HL-60/S4 treated with phorbol 12-myristate 13-acetate at 8.2 ng/mL for 4 days and 3 days (cell line): ENCODE data around the gene KIAA1671.

ENCODE experiments used
- in situ Hi-C: fragments of 300-500 bp; cut with MboI; formaldehyde crosslinking; loops from 2 replicates; pipeline ENCODE4 v1.15.0; 2022; ENCODE audit warnings: low sequenced_read_pairs

Gene KIAA1671

DNA sequence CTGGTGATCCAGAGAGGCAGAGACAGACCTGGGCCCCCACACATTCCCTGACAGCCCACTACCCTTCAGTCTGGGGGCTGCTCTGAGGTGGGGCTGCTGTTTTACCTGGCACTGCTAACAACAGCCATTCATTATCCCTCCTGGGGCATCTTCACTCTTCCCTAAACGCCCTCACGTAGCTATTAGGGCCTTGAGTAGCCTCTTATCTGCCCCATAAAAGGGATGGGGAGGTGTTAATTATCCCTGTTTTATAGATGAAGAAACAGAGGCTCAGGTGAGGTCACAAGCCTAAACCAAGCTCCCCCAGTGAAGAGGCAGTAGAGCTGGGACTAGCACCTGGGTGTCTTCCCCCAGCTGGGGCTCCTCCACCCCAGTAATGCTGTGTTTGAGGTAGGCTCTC is 79.5 kb downstream of the KIAA1671 start:
- in situ Hi-C loops = no loop called here

DNA sequence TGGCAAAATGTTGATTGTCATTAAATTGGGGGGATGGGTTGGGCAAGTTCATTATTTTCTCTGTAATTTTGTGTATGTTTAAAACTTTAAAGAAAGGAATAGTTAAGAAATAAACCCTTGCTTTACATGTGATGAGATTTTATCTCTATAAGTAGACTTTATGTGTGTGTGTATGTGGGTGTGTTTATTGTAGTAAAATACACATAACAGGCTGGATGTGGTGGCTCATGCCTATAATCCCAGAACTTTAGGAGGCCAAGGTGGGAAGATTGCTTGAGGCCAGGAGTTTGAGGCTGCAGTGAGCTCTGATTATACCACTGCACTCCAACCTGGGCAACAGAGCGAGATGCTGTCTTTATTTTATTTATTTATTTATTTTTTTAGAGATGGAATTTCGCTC is 83.2 kb downstream of the KIAA1671 start:
- in situ Hi-C loops = no loop called here

DNA sequence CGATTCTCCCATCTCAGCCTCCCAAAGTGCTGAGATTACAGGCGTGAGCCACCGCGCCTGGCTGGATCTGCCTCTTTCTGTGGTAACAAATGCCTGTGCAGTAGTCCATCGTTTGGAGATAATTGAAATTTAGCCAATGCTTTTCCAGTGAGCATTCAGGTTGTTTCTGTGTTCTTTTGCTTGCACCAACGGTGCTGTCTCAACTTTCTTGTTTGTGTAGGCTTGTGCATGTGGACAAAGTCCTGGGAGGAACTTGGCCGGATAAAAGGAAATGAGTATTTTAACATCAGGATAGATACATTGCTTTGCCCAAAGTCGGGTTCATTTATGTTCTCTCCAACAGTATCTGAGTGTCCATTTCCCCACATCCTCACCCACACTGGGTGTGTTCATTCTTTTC is 85.7 kb downstream of the KIAA1671 start:
- in situ Hi-C loops = no loop called here

DNA sequence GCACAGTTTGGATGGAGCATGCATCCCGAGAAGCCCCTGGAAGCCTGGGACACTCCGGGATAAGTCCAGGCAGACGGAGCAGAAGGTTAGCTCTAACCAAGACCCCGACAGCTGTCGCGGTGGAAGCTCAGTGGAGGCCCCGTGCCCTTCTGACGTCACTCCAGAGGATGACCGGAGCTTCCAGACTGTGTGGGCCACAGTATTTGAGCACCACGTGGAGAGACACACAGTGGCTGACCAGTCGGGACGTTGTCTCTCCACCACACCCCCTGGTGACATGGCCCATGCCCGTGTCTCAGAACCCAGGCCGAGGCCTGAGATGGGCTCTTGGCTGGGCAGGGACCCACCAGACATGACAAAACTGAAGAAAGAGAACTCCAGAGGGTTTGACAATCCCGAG is 86.3 kb downstream of the KIAA1671 start:
- in situ Hi-C loops = no loop called here

DNA sequence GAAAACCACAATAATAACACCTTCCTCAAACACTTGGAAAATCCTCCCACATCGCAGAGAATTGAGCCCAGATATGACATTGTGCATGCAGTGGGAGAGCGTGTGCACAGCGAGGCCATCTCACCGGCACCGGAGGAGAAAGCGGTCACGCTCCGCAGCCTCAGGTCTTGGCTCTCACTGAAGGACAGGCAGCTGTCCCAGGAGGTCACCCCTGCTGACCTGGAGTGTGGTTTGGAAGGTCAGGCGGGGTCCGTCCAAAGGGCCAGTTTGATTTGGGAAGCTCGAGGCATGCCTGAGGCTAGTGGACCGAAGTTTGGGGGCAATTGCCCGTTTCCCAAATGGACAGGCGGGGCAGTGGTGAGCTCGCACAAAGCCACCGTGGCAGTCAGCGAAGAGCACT is 86.7 kb downstream of the KIAA1671 start:
- in situ Hi-C loops = no loop called here

DNA sequence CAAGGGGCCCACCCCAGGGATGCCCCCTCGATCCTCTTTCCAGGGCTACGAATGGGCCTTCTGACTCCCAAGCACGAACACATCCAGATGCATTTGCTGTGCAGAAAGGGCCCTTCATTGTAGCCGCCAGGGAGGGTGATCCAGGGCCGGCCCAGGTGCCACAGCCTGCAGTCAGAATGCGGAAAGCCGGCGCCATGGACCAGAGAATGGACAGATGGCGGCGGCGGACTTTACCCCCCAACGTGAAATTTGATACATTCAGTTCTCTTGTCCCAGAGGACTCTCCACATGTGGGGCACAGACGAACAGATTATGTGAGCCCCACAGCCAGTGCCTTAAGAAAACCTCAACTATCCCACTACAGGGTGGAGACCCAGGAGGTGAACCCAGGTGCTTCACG is 87.2 kb downstream of the KIAA1671 start:
- in situ Hi-C loops = loop anchor here (5.0 kb wide), 1 partner anchor 92 kb away; the partner anchor contains the start of gene LHFPL7

DNA sequence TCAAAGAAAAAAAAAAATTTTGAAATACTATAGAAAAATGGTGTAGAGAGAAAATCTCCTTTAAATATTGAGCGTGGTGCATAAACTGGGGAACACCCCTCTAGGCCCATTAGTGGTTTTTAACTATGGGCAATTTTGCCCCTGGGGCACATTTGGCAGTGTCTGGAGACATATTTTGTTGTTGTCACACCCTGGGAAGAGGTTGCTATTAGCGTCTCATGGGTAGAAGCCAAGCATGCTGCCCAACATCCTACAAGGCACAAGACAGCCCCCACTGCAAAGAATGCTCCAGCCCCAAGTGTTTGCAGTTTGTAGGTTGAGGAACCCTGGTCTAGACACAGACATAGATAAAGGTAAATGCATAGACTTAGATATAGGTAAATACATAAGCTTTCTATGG is 92.6 kb downstream of the KIAA1671 start:
- in situ Hi-C loops = no loop called here

DNA sequence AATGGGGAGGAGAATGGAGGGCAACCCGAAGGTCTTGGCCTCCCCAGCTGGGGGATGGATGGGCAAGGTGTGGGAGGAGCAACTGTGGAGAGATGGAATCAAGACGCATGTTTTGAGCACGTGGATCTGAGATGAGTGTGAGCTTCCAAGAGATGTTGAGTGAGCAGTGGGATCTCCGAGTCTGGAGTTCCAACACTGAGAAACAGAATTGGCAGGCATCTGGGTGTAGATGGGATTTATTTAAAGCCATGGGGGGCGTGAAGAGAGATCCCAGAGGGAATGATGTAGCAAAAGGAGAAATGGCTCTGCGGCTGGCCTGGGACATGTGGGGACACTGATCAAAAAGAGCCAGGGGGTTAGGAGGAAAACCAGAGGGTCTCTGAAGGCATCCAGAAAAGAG is 95.6 kb downstream of the KIAA1671 start:
- in situ Hi-C loops = no loop called here

DNA sequence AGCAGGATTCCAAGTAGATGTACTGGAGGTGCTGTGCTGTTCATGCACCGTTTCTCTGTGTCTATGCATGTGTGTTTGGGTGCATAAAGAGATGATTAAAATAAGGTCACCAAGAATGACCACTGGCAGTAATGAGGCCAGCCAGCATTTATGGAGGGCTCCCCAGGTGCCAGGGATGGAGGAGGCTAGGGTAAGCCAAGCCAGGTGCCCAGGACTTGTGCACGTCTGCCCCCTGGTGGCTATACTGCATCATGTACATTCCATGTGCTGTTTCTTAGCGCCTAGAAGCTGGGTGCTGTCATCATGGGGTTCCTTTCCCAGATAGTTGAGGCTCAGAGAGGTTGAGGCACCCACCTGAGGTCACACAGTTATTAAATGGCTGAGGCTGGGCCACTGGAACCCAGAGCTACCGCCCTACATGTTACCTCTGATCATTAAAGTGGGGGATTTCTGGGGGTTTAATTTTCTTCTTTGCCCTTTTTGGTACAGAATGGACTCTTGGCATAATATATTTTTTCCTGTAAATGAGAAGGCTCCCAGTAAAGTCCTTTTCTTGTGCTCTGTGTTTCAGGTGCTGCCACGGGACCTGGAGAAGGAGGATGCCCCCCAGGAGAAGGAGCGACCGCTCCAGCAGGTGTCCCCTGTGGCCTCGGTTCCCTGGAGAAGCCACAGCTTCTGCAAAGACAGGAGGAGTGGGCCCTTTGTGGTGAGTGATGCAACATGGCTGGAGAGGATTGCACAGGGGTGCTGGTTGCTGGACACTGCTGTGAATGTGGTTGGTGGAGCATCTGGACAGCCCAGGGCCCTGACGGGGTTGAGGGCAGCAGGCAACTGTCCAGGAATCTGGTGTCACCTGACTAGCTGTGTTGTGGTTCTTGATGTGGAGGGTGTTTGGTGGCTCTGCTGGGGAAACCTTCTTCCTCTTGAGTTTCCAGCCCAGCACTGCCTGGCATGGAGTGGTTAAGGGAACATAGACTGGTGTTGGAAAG is 96.4 kb downstream of the KIAA1671 start:
- in situ Hi-C loops = no loop called here

DNA sequence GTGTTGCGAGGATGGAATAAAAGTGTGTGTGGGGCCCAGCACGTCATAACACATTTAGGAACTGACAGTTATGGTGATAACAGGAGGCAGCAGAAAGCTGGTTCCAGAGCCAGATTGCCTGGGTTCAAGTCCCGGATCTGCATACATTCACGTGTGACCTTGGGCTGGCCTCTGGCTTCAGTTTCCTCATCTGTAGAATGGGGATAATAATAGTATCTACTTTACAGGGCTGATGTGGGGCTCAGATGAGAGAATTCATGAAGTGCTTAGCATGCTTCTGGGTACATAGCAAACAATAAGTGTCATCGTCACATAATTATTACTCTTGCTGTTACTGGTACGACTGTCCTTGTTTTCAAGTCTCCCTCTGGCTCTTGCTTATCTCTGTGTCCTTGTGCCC is 97.3 kb downstream of the KIAA1671 start:
- in situ Hi-C loops = loop anchor here (25.0 kb wide), 1 partner anchor 287 kb away; the partner anchor contains the start of gene PIWIL3

DNA sequence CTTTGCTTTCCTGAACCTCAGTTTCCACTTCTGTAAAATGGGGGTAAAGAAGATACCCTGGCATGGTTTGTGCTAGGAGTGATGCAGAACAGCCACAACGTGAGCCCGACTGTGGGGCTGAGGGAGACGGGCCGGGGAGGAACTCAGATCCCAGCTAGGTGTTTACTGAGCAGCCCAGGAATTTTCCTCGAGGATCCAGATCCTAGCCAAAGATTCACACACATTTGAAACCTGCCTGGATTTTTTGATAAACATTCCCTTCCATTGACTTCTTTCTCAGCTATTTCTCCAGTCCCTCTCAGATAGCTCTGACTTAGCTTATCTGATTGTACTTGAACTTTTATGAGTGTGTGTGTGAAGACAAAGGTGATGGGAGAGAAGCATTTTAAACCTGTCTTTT is 98.0 kb downstream of the KIAA1671 start:
- in situ Hi-C loops = loop anchor here (25.0 kb wide), 1 partner anchor 288 kb away; the partner anchor contains the start of gene PIWIL3

DNA sequence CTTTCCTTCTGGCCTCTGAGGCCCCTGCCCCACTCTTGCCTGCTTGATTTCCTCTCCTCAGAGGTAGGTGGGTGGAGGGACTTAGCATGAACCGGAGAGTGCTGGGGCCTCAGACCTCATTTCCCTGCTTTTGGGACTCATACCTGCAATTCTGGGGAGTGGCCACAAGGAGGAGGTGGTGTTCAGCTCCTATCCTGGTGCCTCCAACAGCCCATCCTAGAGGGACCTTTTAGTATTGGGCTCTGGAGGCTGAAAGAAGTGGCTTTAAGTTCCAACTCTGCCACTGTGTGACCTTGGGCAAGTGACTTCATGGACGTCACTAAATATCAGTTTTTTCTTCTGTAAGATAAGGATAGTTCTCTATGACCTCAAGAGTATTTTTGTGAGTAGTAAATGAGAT is 98.6 kb downstream of the KIAA1671 start:
- in situ Hi-C loops = loop anchor here (25.0 kb wide), 1 partner anchor 289 kb away; the partner anchor contains the start of gene PIWIL3

DNA sequence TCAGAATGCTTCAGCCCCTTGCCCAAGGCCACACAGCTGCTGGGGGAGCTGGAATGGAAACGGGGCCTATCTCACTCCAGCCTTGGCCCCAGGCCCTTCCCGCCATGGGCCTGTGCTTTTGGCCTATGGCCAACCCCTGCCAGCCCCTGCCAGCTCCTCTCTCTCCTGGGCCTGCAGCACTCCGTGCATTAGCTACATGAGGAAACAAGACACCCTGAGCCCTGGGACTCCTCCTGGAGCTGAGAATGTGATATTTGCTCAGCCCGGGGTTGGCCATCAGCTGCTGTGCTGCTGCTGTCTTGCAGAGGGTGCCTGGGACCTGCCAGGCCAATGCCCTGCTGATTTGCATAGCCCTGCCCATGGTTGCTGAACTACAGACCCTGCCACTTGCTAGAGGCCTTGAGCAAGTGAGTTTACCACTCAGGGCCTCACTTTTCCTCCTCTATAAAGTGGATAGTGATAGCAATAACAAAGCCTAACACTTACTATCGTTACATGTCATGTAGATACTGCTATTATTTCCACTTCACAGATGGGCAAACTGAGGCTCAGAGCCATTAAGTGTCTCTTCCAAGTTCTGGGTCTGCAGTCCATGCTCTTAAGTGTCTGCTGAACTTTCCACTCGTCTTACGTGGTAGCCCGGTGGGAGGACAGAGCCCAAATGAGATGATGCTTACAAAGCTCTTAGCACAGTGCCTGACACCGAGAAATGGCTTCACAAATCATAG is 99.6 kb downstream of the KIAA1671 start:
- in situ Hi-C loops = loop anchor here (25.0 kb wide), 1 partner anchor 290 kb away; the partner anchor contains the start of gene PIWIL3

DNA sequence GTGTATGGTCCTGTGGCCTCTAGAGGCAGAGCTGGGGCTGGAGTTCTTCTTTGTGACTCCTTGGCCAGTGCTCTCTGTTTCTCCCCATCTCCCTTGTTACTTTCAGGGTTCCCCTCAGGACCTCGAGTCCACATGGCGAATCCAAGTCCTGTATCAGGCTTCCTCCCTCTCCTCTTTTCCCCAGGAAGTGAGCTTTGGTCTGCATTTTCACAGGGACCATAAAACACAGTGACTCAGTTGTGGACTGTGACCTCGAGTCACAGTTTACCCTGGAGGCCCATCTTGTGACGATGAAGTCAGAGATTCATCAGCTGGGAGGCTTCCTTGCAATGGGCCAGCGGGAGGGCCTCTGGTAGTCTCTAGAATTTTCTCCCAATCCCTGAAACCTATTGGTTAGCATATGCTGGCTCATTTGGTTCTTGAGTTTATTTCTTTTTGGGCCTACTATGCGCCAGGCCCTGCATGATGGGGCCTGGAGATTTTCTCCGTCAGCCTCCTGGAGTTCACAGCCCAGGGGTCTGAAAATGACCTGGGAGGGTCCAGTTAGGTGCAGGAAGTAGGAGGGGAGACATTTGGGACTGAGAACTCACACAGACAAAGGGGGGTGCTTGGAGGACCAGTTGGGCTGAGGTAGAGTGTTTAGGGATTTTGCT is 100.8 kb downstream of the KIAA1671 start:
- in situ Hi-C loops = loop anchor here (25.0 kb wide), 1 partner anchor 291 kb away; the partner anchor contains the start of gene PIWIL3

DNA sequence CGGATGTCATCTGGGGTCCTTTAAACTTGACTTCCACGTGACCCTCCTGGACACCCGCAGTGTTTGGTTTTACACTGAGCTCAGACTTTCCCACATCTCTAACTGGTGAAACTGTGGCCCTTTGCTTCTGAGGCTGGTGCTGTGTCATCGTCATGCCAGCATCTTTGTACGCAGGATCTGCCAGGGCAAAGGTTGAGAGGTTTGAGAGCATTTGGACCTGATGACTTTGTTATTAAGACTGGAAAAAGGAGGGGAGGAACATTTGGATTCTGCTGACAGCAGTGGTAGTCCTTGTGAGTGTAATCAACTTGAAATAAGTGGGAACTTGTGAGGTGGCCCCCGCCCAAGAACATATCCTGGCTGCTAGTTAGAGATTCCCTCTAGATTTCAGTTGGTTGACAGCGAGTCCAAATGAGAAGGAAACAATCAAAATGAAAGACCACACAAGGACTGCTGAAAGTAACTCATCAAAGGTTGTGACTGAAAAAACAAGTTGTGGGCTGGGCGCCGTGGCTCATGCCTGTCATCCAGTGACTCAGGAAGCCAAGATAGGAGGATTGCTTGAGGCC is 102.5 kb downstream of the KIAA1671 start:
- in situ Hi-C loops = loop anchor here (25.0 kb wide), 1 partner anchor 293 kb away; the partner anchor contains the start of gene PIWIL3

DNA sequence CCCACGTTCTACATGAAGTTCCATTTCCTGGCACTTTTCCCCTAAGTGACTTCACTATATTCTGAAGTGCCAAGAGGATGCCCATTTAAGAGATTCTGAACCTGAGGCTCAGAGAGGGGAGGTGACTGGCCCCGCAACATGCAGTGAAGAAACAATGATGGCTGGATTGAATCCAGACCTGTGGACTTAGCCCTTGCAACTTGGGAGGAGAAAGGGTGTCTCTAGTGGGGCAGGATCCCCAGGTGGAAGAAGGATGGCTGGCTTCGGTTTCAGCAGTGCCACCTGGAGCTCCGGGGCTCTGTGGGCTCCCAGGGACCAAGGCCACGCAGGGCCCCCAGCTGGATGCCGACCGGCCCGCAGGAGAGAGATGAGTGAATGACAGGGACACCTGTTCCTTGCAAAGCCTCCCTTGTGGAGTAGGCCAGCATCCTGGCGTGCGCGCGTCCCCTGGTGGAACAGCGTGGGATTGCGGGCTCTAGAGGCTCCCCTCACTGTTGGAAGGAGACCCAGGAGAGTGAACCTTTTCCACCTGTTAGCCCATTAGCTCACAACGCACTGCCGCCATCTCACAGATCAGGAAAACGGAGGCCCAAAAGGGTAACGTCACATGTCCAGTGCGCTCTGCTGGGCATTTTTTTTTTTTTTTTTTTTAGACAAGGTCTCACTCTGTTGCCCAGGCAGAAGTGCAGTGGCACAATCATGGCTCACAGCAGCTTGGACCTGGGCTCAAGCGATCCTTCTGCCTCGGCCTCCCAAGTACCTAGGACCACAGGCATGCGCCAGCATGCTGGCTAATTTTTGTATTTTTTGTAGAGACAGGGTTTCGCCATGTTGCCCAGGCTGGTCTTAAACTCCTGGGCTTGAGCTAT is 104.7 kb downstream of the KIAA1671 start:
- in situ Hi-C loops = loop anchor here (25.0 kb wide), 1 partner anchor 295 kb away; the partner anchor contains the start of gene PIWIL3

DNA sequence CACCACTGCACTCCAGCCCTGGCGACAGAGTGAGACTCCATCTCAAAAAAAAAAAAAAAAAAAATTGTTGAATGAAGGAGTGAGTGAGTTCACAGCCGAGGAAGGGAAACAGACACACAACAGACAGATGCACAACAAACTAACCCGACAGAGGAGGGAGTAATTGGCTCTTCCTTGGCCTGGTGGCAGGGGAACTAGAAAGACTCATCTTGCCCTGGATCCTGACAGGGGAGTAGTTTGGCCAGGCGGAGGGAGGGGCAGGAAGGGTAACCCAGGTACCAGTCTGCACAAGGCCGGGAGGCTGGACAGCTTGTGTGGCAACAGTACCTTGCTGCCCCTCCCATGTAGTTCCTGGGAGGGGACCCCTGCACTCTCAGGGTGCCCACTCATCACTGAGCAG is 106.9 kb downstream of the KIAA1671 start:
- in situ Hi-C loops = loop anchor here (25.0 kb wide), 1 partner anchor 297 kb away; the partner anchor contains the start of gene PIWIL3

DNA sequence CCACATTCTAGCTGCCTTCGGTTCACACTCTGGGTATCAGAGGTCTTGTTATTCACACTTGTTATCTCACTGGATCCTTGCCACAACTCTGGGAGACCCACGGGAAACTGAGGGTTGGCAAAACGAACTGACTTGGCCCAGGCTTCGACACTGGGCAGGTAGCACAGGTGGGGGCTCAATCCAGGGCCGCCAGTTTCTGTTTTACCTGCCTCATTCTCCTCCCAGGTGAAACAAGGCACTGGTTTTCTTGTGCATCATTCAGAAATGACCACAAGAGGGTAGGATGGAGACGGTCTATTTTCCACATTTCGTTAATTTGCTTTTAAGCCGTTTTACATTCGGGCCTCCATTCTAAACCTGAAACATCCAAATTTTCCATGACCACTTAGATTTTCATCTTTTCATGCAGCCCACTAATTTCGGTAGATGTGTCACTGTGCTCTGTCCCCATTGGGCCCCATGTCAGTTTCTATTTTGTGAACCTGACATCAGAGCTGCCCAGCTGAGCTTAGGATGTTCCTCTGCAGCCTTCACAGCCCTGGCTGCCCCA is 108.1 kb downstream of the KIAA1671 start:
- in situ Hi-C loops = loop anchor here (25.0 kb wide), 1 partner anchor 298 kb away; the partner anchor contains the start of gene PIWIL3

DNA sequence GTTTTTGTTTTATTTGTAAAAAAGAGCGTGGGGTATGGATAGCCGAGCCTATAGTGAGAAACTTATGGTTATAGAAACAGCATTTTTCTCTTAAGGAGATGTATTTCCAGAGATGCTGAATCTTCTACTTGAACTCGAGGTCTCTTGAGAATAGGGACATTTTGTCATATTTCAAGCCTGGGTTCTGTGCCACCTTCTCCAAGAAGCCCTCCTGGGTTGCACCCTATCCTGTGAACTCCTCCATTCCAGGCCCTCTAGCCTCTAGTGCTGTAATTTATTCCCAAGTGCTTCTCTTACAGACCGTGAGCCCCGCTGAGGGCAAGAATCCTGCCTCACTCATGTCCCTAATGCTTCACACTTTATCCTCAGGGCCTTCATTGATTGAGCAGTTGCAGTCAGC is 108.6 kb downstream of the KIAA1671 start:
- in situ Hi-C loops = loop anchor here (25.0 kb wide), 1 partner anchor 299 kb away; the partner anchor contains the start of gene PIWIL3
